Mucosa of rectum (tissue), 2 donors: Measurements from ENCODE around the gene MEMO1.

ENCODE experiments used
- H3K27ac ChIP-seq, 2 donors: one replicate each; pipeline ENCODE4 v1.7.0; 2013; ENCODE audit warnings: inconsistent platforms in 2 of 2, low read depth in 2 of 2, low read length in 2 of 2
- H3K27me3 ChIP-seq, 2 donors: one replicate each; pipeline ENCODE4 v1.7.0; 2013; ENCODE audit warnings: low read length in 2 of 2; ENCODE audit not compliant: control insufficient read depth in 2 of 2, insufficient read depth in 2 of 2
- H3K36me3 ChIP-seq, 2 donors: one replicate each; pipeline ENCODE4 v1.7.0; 2013; ENCODE audit warnings: low read length in 2 of 2; ENCODE audit not compliant: control insufficient read depth in 2 of 2, insufficient read depth in 2 of 2
- H3K4me1 ChIP-seq, 2 donors: one replicate each; pipeline ENCODE4 v1.7.0; 2013; ENCODE audit warnings: low read length in 2 of 2, mild to moderate bottlenecking in 1 of 2; ENCODE audit not compliant: control insufficient read depth in 2 of 2, insufficient read depth in 2 of 2
- H3K4me3 ChIP-seq, 2 donors: one replicate each; pipeline ENCODE4 v1.7.0; 2013; ENCODE audit warnings: low read length in 2 of 2
- H3K9ac ChIP-seq, 2 donors: one replicate each; pipeline ENCODE4 v1.7.0; 2013; ENCODE audit warnings: low read length in 2 of 2, low read depth in 1 of 2, mild to moderate bottlenecking in 1 of 2
- H3K9me3 ChIP-seq, 2 donors: one replicate each; pipeline ENCODE4 v1.7.0; 2013; ENCODE audit warnings: low read length in 2 of 2; ENCODE audit not compliant: control insufficient read depth in 2 of 2
- donor health status: healthy.
- donor health status: Normal muscosa, but diverticular disease.

Gene MEMO1

GRCh38 chr2:31896293-31896692, 114.5 kb downstream of the MEMO1 start:
- Histone ChIP-seq H3K9ac (no peak overlapping the region), H3K36me3 (peaks cover 4 to 5% of the 10 kb centered on the region in 2 donors)

DNA sequence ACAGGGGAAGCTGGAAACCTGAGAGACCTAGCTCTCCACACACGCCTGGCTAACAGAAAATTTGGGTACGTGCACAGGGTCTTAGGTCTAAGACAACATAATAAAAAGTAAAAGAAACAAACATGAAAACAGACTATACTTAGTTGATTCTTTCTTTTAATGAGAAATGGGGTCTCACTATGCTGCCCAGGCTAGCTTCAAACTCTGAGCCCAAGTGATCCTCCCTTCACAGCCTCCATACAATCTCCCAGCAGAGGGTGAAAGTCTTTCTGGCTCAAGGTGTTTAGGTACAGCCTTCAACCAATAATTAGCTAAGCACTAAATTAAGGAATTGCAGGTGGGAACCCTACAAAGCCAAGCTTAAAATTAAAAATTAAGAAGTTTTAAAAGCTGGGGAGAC, 116.2 kb downstream of the MEMO1 start:
- Histone ChIP-seq H3K4me3 (no peak overlapping the region), H3K9me3 (peaks cover 0 to 5% of the 10 kb centered on the region in 2 donors), H3K36me3 (peaks cover 8 to 12% of the 10 kb centered on the region in 2 donors), H3K4me1 (no peaks in the 10 kb centered on the region), H3K27ac (no peak overlapping the region), H3K9ac (no peak overlapping the region), H3K27me3 (no peaks in the 10 kb centered on the region)

More at GRCh38 chr2:31896293-31896692, 114.5 kb downstream of the MEMO1 start:
- Histone ChIP-seq H3K4me1 (no peaks in the 10 kb centered on the region), H3K4me3 (no peak overlapping the region), H3K9me3 (peaks cover 0 to 5% of the 10 kb centered on the region in 2 donors), H3K27ac (no peak overlapping the region), H3K27me3 (no peaks in the 10 kb centered on the region)

DNA sequence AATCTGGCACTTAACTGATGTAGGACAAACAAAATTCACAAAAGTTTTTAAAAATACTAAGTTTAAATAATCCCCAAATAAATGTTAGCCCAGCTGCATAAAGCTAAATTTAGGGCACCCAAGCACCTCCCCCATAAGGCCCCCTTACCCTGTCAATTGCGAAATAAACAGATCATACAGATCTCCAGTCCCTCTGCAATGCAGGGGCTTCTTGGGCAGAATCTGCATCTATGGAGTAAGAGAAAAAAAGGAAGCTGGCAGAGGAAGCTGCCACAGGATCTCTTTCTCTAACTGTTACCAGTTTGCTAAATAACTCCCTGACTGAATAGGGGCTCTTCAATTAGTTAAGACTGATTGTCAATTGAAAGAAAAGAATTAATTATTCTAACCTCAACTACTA, 117.7 kb downstream of the MEMO1 start:
- Histone ChIP-seq H3K27me3 (no peaks in the 10 kb centered on the region), H3K27ac (no peak overlapping the region), H3K9me3 (no peaks in the 10 kb centered on the region), H3K9ac (no peak overlapping the region), H3K4me3 (no peak overlapping the region), H3K36me3 (peaks cover 8 to 9% of the 10 kb centered on the region in 2 donors), H3K4me1 (no peaks in the 10 kb centered on the region)

GRCh38 chr2:31889044-31889443, 121.8 kb downstream of the MEMO1 start:
- Histone ChIP-seq H3K9ac (no peak overlapping the region), H3K27ac (no peak overlapping the region), H3K9me3 (no peaks in the 10 kb centered on the region), H3K4me3 (no peak overlapping the region), H3K27me3 (no peaks in the 10 kb centered on the region), H3K4me1 (no peaks in the 10 kb centered on the region), H3K36me3 (peaks cover 8 to 9% of the 10 kb centered on the region in 2 donors)

DNA sequence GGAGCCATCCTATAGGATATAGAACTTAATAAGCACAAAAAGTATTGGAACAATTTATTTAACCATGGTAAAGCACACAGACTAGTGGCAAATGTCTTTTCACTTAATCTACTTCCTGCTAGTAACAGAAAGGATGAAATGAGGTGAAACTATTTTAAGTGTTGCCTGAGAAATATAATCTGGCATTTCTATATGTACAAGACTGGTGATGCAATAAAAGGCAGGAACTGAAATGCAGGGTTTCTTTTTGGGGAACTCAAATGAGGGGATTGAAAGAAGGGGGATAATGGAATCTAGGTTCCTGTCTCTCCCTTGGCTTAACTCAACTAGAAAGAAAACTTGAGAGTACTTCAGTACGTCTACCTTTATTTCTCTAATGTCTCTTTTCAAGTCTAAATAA, 122.3 kb downstream of the MEMO1 start:
- Histone ChIP-seq H3K9ac (no peak overlapping the region), H3K9me3 (no peaks in the 10 kb centered on the region), H3K4me1 (no peaks in the 10 kb centered on the region), H3K27me3 (no peaks in the 10 kb centered on the region), H3K27ac (no peak overlapping the region), H3K36me3 (peaks cover 8 to 9% of the 10 kb centered on the region in 2 donors), H3K4me3 (no peak overlapping the region)

GRCh38 chr2:31886700-31887099, 124.1 kb downstream of the MEMO1 start:
- no peak overlapping the region for H3K27ac ChIP-seq
- no peaks in the 10 kb centered on the region for H3K9me3 ChIP-seq
- no peak overlapping the region for H3K4me3 ChIP-seq
- H3K9ac ChIP-seq: no peak overlapping the region
- H3K4me1 ChIP-seq: no peaks in the 10 kb centered on the region
- H3K36me3 ChIP-seq: peaks cover 8 to 9% of the 10 kb centered on the region in 2 donors
- no peaks in the 10 kb centered on the region for H3K27me3 ChIP-seq

GRCh38 chr2:31877008-31877407, 133.8 kb downstream of the MEMO1 start:
- H3K4me3 ChIP-seq: no peak overlapping the region
- H3K9ac ChIP-seq: no peak overlapping the region
- no peak overlapping the region for H3K27ac ChIP-seq
- no peaks in the 10 kb centered on the region for H3K27me3 ChIP-seq
- H3K9me3 ChIP-seq: no peaks in the 10 kb centered on the region
- peaks cover 3 to 5% of the 10 kb centered on the region in 2 donors for H3K36me3 ChIP-seq
- H3K4me1 ChIP-seq: no peaks in the 10 kb centered on the region

GRCh38 chr2:31874071-31874470, 136.7 kb downstream of the MEMO1 start:
- no peaks in the 10 kb centered on the region for H3K27me3 ChIP-seq
- H3K4me1 ChIP-seq: no peaks in the 10 kb centered on the region
- H3K9me3 ChIP-seq: no peaks in the 10 kb centered on the region
- no peak overlapping the region for H3K4me3 ChIP-seq
- no peak overlapping the region for H3K9ac ChIP-seq
- peaks cover 3 to 5% of the 10 kb centered on the region in 2 donors for H3K36me3 ChIP-seq
- no peak overlapping the region for H3K27ac ChIP-seq

DNA sequence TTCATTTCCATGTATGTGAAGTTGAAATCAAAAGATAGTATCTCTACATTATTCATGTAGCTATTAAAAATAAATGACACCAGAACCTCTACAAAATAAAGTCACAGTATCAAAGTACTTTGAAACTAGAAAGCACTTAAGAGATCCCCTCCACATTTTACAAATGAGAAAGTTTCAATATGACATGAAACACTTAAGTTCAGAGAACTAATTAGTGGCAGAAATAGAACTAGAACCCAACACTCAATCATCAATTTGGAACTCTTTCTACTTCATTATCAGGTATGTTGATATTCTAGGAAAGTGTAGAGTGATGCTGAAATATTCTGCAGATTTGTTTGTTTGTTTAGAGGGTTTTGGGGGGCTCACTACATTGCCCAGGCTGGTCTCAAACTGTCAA, 145.6 kb downstream of the MEMO1 start:
- H3K9ac ChIP-seq: no peak overlapping the region
- no peak overlapping the region for H3K4me3 ChIP-seq
- H3K27me3 ChIP-seq: no peaks in the 10 kb centered on the region
- H3K4me1 ChIP-seq: no peaks in the 10 kb centered on the region
- H3K36me3 ChIP-seq: peaks cover 0 to 2% of the 10 kb centered on the region in 2 donors
- H3K9me3 ChIP-seq: no peaks in the 10 kb centered on the region
- no peak overlapping the region for H3K27ac ChIP-seq

GRCh38 chr2:31863867-31864266, 146.9 kb downstream of the MEMO1 start:
- Histone ChIP-seq H3K9me3 (no peaks in the 10 kb centered on the region), H3K4me3 (no peak overlapping the region), H3K9ac (no peak overlapping the region), H3K36me3 (peaks cover 0 to 2% of the 10 kb centered on the region in 2 donors), H3K27ac (no peak overlapping the region), H3K4me1 (no peaks in the 10 kb centered on the region), H3K27me3 (no peaks in the 10 kb centered on the region)
